Lower lobe of right lung (tissue), 2 donors: ENCODE measurements around the gene IRF5. TPM values are rescaled to one million over a fixed set of nuclear protein-coding genes. Genes with fewer than 3 reads are reported as not detected.
"Not testable (repeated sequence)": the region's sequence is repeated elsewhere in the genome, so short reads cannot be mapped to it uniquely, and the experiment has no call there.

Experiments
- ATAC-seq, 2 donors: fragments of 200-7000 bp; cut with Tn5 transposase; one replicate each; pipeline ENCODE4 v1.9.1; 2020 to 2022; ENCODE audit warnings: mild to moderate bottlenecking in 2 of 2, moderate library complexity in 2 of 2
- DNase-seq: peaks from one replicate; pipeline ENCODE4 v3.0.0-alpha.2; 2020
- H3K27ac ChIP-seq: fragments of 200-600 bp; one replicate; pipeline ENCODE4 v1.8.0; 2022
- H3K27me3 ChIP-seq: fragments of 200-600 bp; one replicate; pipeline ENCODE4 v1.8.0; 2022; ENCODE audit warnings: low read depth
- H3K36me3 ChIP-seq: fragments of 200-600 bp; one replicate; pipeline ENCODE4 v1.8.0; 2022; ENCODE audit warnings: mild to moderate bottlenecking
- H3K4me1 ChIP-seq: fragments of 200-600 bp; one replicate; pipeline ENCODE4 v1.8.0; 2022
- H3K4me3 ChIP-seq: fragments of 200-600 bp; one replicate; pipeline ENCODE4 v1.8.0; 2022; ENCODE audit warnings: mild to moderate bottlenecking
- H3K9me3 ChIP-seq: fragments of 200-600 bp; one replicate; pipeline ENCODE4 v1.8.0; 2022
- CTCF ChIP-seq: fragments of 200-600 bp; IDR thresholded peaks from one replicate; pipeline ENCODE4 v1.8.0; 2022; ENCODE audit warnings: antibody characterized with exemption, mild to moderate bottlenecking
- intact Hi-C: fragments of 100-400 bp; cut with DNase I; formaldehyde crosslinking; loops from one replicate; pipeline ENCODE4 v1.11.0; 2022
- total RNA-seq: library from RNA; stranded (reverse); fragmentation: NEBNext Ultra II Directional; extraction: Animal tissue kit (Norgen Biotek cat#: 25700); gene quantifications from one replicate; pipeline ENCODE4 v1.2.1, GENCODE V29; 2021
- donor health status: DM: no; HTN: yes; CAD: no; lungs with severe emphysema.

IRF5 gene
- total RNA-seq, 1 donor from 2014 or later = 46.0 TPM

GRCh38 chr7:128939075-128939860, 1.5 kb downstream of the IRF5 start:
- ATAC-seq = peak; percentile 35 to 50
- H3K4me1 ChIP-seq = peaks cover 42% of the 10 kb centered on the region
- intact Hi-C loops = no loop called here
- H3K36me3 ChIP-seq = no peaks in the 10 kb centered on the region
- DNase-seq = peak; percentile 75
- peaks cover 33% of the 10 kb centered on the region for H3K27me3 ChIP-seq
- H3K9me3 ChIP-seq = no peaks in the 10 kb centered on the region
- H3K4me3 ChIP-seq = peak overlapping the region; percentile 68
- no peak for TF ChIP-seq CTCF
- peak overlapping the region; percentile 78 for H3K27ac ChIP-seq

- Histone ChIP-seq H3K4me1 (peaks cover 42% of the 10 kb centered on the region), H3K4me3 (peak overlapping the region; percentile 68), H3K27me3 (peaks cover 33% of the 10 kb centered on the region), H3K36me3 (no peaks in the 10 kb centered on the region), H3K9me3 (no peaks in the 10 kb centered on the region), H3K27ac (peak overlapping the region; percentile 78)
- peak; percentile 11 to 35 for ATAC-seq
- peak; percentile 60 for DNase-seq
- TF ChIP-seq CTCF = no peak
- intact Hi-C loops = no loop called here
Observed at GRCh38 chr7:128939861-128940410, 2.2 kb downstream of the IRF5 start.

GRCh38 chr7:128940494-128941322, 3.0 kb downstream of the IRF5 start:
- DNase-seq (peak; percentile 89), ATAC-seq (peak; percentile 72 to 83)
- Histone ChIP-seq H3K4me1 (peaks cover 36% of the 10 kb centered on the region), H3K9me3 (no peaks in the 10 kb centered on the region), H3K27me3 (peaks cover 33% of the 10 kb centered on the region), H3K4me3 (peak overlapping the region; percentile 68), H3K27ac (peak overlapping the region; percentile 78), H3K36me3 (peaks cover 4% of the 10 kb centered on the region)
- TF ChIP-seq CTCF = no peak
- intact Hi-C loops = no loop called here

GRCh38 chr7:128941323-128941890, 3.7 kb downstream of the IRF5 start:
- DNase-seq (no peak), ATAC-seq (no peak)
- intact Hi-C loops = no loop called here
- TF ChIP-seq CTCF = no peak
- peak overlapping the region; percentile 68 for H3K4me3 ChIP-seq
- peak overlapping the region; percentile 78 for H3K27ac ChIP-seq
- H3K9me3 ChIP-seq = no peaks in the 10 kb centered on the region
- H3K4me1 ChIP-seq = peaks cover 34% of the 10 kb centered on the region
- H3K27me3 ChIP-seq = peaks cover 33% of the 10 kb centered on the region
- peaks cover 11% of the 10 kb centered on the region for H3K36me3 ChIP-seq

GRCh38 chr7:128941946-128942526, 4.3 kb downstream of the IRF5 start:
- peaks cover 34% of the 10 kb centered on the region for H3K4me1 ChIP-seq
- H3K36me3 ChIP-seq = peaks cover 16% of the 10 kb centered on the region
- no peaks in the 10 kb centered on the region for H3K9me3 ChIP-seq
- ATAC-seq (no peak), DNase-seq (no peak)
- intact Hi-C loops = no loop called here
- H3K4me3 ChIP-seq = no peak overlapping the region
- no peak for TF ChIP-seq CTCF
- no peak overlapping the region for H3K27ac ChIP-seq
- peaks cover 33% of the 10 kb centered on the region for H3K27me3 ChIP-seq

GRCh38 chr7:128943251-128943650, 5.5 kb downstream of the IRF5 start:
- H3K4me3 ChIP-seq, ATAC-seq, H3K9me3 ChIP-seq, DNase-seq, intact Hi-C loops, H3K27ac ChIP-seq: not testable (repeated sequence)
- peaks cover 22% of the 10 kb centered on the region for H3K27me3 ChIP-seq
- H3K36me3 ChIP-seq = peaks cover 18% of the 10 kb centered on the region
- H3K4me1 ChIP-seq = peaks cover 31% of the 10 kb centered on the region
